CD4-positive, alpha-beta memory T cell (primary cell): ENCODE data around the gene GTF3C6. TPM values are rescaled to one million over a fixed set of nuclear protein-coding genes. Genes with fewer than 3 reads are reported as not detected.

ENCODE experiments used
- CTCF ChIA-PET: fragments of 350-600 bp; sonication (Branson Sonifier 250); formaldehyde crosslinking; loops from one replicate; lab custom pipeline; 2021; ENCODE audit warnings: inconsistent platforms; ENCODE audit not compliant: partially characterized antibody; lab: Charles Lee
- POLR2A ChIA-PET: fragments of 350-600 bp; sonication (Branson Sonifier 250); formaldehyde crosslinking; loops from one replicate; lab custom pipeline; 2021; ENCODE audit not compliant: partially characterized antibody; lab: Charles Lee
- DNase-seq, 5 donors: peaks; one replicate each; pipeline versions ENCODE4 v3.0.0 to v3.0.0-alpha.2; 2020 to 2022; ENCODE audit warnings: mixed read lengths in 1 of 5
- H3K27ac ChIP-seq: one replicate; pipeline ENCODE4 v1.7.0; 2013; ENCODE audit warnings: low read depth, low read length
- H3K27me3 ChIP-seq: 2 replicates; pipeline ENCODE4 v1.7.0; 2013; ENCODE audit warnings: mild to moderate bottlenecking, low read length, moderate library complexity; ENCODE audit not compliant: insufficient read depth
- H3K36me3 ChIP-seq: 2 replicates; pipeline ENCODE4 v1.7.0; 2013; ENCODE audit warnings: mild to moderate bottlenecking, low read length, moderate library complexity; ENCODE audit not compliant: insufficient read depth
- H3K4me1 ChIP-seq: 2 replicates; pipeline ENCODE4 v1.7.0; 2013; ENCODE audit warnings: mild to moderate bottlenecking, low read length, moderate library complexity; ENCODE audit not compliant: insufficient read depth
- H3K4me3 ChIP-seq, 2 donors: one replicate each; pipeline ENCODE4 v1.7.0; 2013; ENCODE audit warnings: low read length in 2 of 2, mild to moderate bottlenecking in 1 of 2
- H3K9me3 ChIP-seq, 2 donors: one replicate each; pipeline ENCODE4 v1.7.0; 2013; ENCODE audit warnings: low read length in 2 of 2, control low read depth in 1 of 2; ENCODE audit not compliant: control insufficient read depth in 1 of 2
- H3K27ac Mint-ChIP-seq, 7 donors: one replicate each; pipeline ENCODE4 v1.8.0; 2020 to 2021; ENCODE audit warnings: mixed read lengths in 7 of 7, mild to moderate bottlenecking in 6 of 7, inconsistent platforms in 3 of 7, moderate library complexity in 3 of 7
- H3K27me3 Mint-ChIP-seq, 2 donors: one replicate each; pipeline ENCODE4 v1.8.0; 2020 to 2021; ENCODE audit warnings: mixed read lengths in 2 of 2
- H3K36me3 Mint-ChIP-seq, 2 donors: one replicate each; pipeline ENCODE4 v1.8.0; 2020 to 2021; ENCODE audit warnings: mixed read lengths in 2 of 2, inconsistent platforms in 1 of 2, mild to moderate bottlenecking in 1 of 2
- H3K4me1 Mint-ChIP-seq, 4 donors: one replicate each; pipeline ENCODE4 v1.8.0; 2020 to 2021; ENCODE audit warnings: mixed read lengths in 4 of 4, mild to moderate bottlenecking in 1 of 4
- H3K4me3 Mint-ChIP-seq, 8 donors: one replicate each; pipeline ENCODE4 v1.8.0; 2020 to 2021; ENCODE audit warnings: mixed read lengths in 8 of 8, mild to moderate bottlenecking in 7 of 8, moderate library complexity in 6 of 8, inconsistent platforms in 3 of 8
- H3K9me3 Mint-ChIP-seq, 8 donors: one replicate each; pipeline ENCODE4 v1.8.0; 2020 to 2021; ENCODE audit warnings: mixed read lengths in 8 of 8, mild to moderate bottlenecking in 5 of 8, inconsistent platforms in 3 of 8, moderate library complexity in 1 of 8
- intact Hi-C: fragments of 100-400 bp; cut with micrococcal nuclease; formaldehyde crosslinking; loops from one replicate; pipeline ENCODE4 v1.15.1; 2023
- polyA plus RNA-seq, 2 donors: library from polyadenylated mRNA; unstranded; fragments of 300-500 nt; fragmentation: Illumina TruSeq; gene quantifications; one replicate each; pipeline ENCODE4 v1.2.3, GENCODE V29; 2021
- total RNA-seq, 2 experiments: library from RNA; stranded (reverse); gene quantifications; one replicate each; pipeline ENCODE4 v1.2.3, GENCODE V29; 2021

Gene GTF3C6
- total and polyA plus RNA-seq, 4 experiments from 2014 or later: 28.9 to 147 (median 74.4) TPM

DNA sequence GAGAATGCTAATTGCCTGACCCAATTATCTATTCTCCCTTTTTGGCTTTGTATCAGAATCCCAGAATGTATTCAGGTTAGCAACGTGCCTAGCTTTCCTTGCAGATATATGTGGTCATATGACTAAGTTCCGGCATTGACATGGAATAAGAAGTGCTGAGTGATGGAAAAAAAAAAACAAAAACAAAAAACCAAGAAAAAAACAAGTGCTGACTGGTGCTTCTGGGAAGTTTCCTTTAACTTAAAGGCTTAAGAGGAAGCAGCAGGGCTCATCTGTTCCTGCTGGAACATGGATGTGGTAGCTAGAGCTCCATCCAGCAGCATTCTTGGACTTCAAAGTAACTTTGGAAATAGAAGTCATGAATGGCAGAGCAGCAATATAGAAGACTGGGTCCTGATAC is 13.0 kb downstream of the GTF3C6 start:
- H3K9me3 ChIP-seq: no peaks in the 10 kb centered on the region
- ChIA-PET POLR2A (interaction anchor here (1.6 to 2.2 kb wide), 2 partner anchors 11 kb away, joined by 3 to 9 read pairs; partner anchors contain the start of gene RPF2), CTCF (interaction anchor here (1.0 to 1.6 kb wide), 3 partner anchors 17 to 293 kb away, joined by 3 to 7 read pairs (median 4); no protein-coding TSS in a partner anchor)
- H3K27ac Mint-ChIP-seq: peak overlapping the region in 1 of 7 donors; percentile 60
- no peak for DNase-seq
- H3K4me3 Mint-ChIP-seq: no peak overlapping the region
- intact Hi-C loops: no loop called here
- no peaks in the 10 kb centered on the region for H3K4me1 ChIP-seq
- no peaks in the 10 kb centered on the region for H3K9me3 Mint-ChIP-seq
- peaks cover 12 to 21% of the 10 kb centered on the region in 2 donors for H3K36me3 Mint-ChIP-seq
- no peaks in the 10 kb centered on the region for H3K4me1 Mint-ChIP-seq
- no peaks in the 10 kb centered on the region for H3K27me3 Mint-ChIP-seq
- no peak overlapping the region for H3K4me3 ChIP-seq
- no peaks in the 10 kb centered on the region for H3K27me3 ChIP-seq
- peaks cover 9% of the 10 kb centered on the region for H3K36me3 ChIP-seq
- no peak overlapping the region for H3K27ac ChIP-seq

DNA sequence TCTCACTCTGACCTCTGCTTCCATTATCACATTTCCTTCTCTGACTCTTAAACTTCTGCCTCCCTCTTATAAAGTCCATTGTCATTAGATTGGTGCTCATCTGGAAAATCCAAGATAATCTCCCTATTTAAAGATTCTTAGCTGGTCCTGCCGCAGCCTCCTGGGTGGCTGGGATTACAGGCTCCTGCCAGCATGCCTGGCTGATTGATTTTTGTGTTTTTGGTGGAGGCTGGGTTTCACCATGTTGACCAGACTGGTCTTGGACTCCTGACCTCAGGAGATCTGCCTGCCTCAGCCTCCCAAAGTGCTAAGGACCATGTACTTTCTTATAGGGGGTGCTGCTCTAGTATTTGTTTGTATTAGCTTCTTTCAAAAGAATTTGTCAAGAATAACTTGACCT is 18.1 kb downstream of the GTF3C6 start:
- no peak overlapping the region for H3K27ac Mint-ChIP-seq

DNA sequence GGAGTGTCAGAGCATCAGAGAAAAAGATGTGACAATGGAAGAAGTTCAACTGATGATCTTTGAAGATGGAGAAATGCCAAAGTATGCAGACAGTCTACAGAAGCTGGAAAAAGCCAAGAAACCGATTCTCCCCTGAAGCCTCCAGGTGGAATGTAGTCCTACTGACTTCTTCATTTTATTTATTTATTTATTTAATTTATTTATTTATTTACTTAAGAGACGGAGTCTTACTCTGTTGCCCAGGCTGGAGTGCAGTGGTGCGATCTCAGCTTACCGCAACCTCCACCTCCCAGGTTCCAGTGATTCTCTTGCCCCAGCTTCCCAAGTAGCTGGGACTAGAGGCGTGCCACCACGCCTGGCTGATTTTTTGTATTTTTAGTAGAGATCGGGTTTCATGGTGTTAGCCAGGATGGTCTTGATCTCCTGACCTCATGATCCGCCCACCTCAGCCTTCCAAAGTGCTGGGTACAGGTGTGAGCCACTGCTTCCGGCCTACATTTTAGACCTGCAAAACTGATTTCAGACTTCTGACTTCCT is 21.1 kb downstream of the GTF3C6 start:
- H3K27ac ChIP-seq: no peak overlapping the region
- intact Hi-C loops: loop anchor here (5.0 kb wide), 1 partner anchor 1537 kb away; the partner anchor contains the start of genes PPIL6 and SMPD2
- Mint-ChIP-seq H3K4me3 (peak overlapping the region in 4 of 8 donors; percentile 8 to 75 (median 32)), H3K27ac (peak overlapping the region in 5 of 7 donors; percentile 17 to 99 (median 63)), H3K27me3 (no peaks in the 10 kb centered on the region), H3K36me3 (peaks cover 7 to 18% of the 10 kb centered on the region in 2 donors), H3K9me3 (no peaks in the 10 kb centered on the region), H3K4me1 (peaks cover 25 to 43% (median 29%) of the 10 kb centered on the region in 4 donors)
- CTCF ChIA-PET: no interaction called here
- POLR2A ChIA-PET: interaction anchor here (1.0 to 4.8 kb wide), 4 partner anchors 15 to 165 kb away, joined by 3 to 73 read pairs (median 5); partner anchors contain the start of genes AMD1 and CDK19
- no peaks in the 10 kb centered on the region for H3K27me3 ChIP-seq
- no peak for DNase-seq
- H3K9me3 ChIP-seq: no peaks in the 10 kb centered on the region
- H3K4me3 ChIP-seq: no peak overlapping the region
- H3K36me3 ChIP-seq: no peaks in the 10 kb centered on the region
- peaks cover 17% of the 10 kb centered on the region for H3K4me1 ChIP-seq

More for the DNA sequence above, 18.1 kb downstream of the GTF3C6 start:
- ChIA-PET CTCF (interaction anchor here (0.9 to 1.3 kb wide), 2 partner anchors 18 to 27 kb away, joined by 3 read pairs; partner anchors contain the start of gene GTF3C6), POLR2A (interaction anchor here (0.8 to 1.4 kb wide), 2 partner anchors 18 to 102 kb away, joined by 4 to 6 read pairs; partner anchors contain the start of genes AMD1 and GTF3C6)
- H3K27me3 Mint-ChIP-seq: no peaks in the 10 kb centered on the region
- peaks cover 7 to 10% of the 10 kb centered on the region in 2 donors for H3K36me3 Mint-ChIP-seq
- H3K27ac ChIP-seq: no peak overlapping the region
- peaks cover 6% of the 10 kb centered on the region for H3K4me1 ChIP-seq
- no peaks in the 10 kb centered on the region for H3K9me3 ChIP-seq
- no peak overlapping the region for H3K4me3 Mint-ChIP-seq
- no peaks in the 10 kb centered on the region for H3K36me3 ChIP-seq
- intact Hi-C loops: no loop called here
- DNase-seq: no peak
- peaks cover 12 to 19% (median 14%) of the 10 kb centered on the region in 4 donors for H3K4me1 Mint-ChIP-seq
- no peak overlapping the region for H3K4me3 ChIP-seq
- H3K9me3 Mint-ChIP-seq: no peaks in the 10 kb centered on the region
- no peaks in the 10 kb centered on the region for H3K27me3 ChIP-seq

DNA sequence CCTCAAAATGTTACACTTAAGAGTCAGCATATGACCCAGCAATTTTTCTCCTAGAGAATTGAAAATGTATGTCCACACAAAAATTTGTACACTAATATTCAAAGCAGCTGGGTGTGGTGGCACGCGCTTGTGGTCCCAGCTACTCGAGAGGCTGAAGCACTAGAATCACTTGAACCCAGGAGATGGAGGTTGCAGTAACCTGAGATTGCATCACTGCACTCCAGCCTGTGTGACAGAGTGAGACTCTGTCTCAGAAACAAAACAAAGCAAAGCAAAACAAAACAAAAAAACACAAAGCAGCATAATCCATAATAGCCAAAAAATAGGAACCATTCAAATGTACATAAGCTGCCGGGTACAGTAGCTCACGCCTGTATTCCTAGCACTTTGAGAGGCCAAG is 21.7 kb downstream of the GTF3C6 start:
- no peaks in the 10 kb centered on the region for H3K9me3 Mint-ChIP-seq
- no peaks in the 10 kb centered on the region for H3K27me3 Mint-ChIP-seq
- Histone ChIP-seq H3K27me3 (no peaks in the 10 kb centered on the region), H3K27ac (no peak overlapping the region), H3K4me1 (peaks cover 17% of the 10 kb centered on the region), H3K36me3 (no peaks in the 10 kb centered on the region), H3K9me3 (no peaks in the 10 kb centered on the region), H3K4me3 (no peak overlapping the region)
- H3K4me3 Mint-ChIP-seq: peak overlapping the region; percentile 52 to 99 (median 96)
- peak overlapping the region in 4 of 7 donors; percentile 19 to 100 (median 78) for H3K27ac Mint-ChIP-seq
- peaks cover 8 to 18% of the 10 kb centered on the region in 2 donors for H3K36me3 Mint-ChIP-seq
- no peak for DNase-seq
- ChIA-PET POLR2A (interaction anchor here (0.8 to 4.8 kb wide), 5 partner anchors 15 to 842 kb away, joined by 3 to 73 read pairs (median 3); partner anchors contain the start of genes AMD1 and CDK19), CTCF (no interaction called here)
- intact Hi-C loops: loop anchor here (5.0 kb wide), 1 partner anchor 1538 kb away; the partner anchor contains the start of genes PPIL6 and SMPD2
- H3K4me1 Mint-ChIP-seq: peaks cover 25 to 43% (median 29%) of the 10 kb centered on the region in 4 donors

DNA sequence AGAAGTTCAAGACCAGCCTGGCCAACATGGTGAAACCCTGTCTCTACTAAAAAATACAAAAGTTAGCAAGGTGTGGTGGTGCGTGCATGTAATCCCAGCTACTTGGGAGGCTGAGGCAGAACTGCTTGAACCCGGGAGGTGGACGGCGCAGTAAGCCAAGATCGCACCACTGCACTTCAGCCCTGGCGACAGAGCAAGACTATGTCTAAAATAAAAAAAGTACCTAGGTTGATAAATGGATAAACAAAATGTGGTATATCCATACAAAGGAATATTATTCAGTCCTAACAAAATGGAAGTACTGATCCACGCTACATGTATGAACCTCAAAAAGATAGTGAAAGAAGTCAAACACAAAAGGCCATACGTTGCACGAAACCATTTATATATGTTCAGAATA is 22.1 kb downstream of the GTF3C6 start:
- DNase-seq: no peak
- Mint-ChIP-seq H3K27me3 (no peaks in the 10 kb centered on the region), H3K36me3 (peaks cover 11 to 20% of the 10 kb centered on the region in 2 donors), H3K27ac (peak overlapping the region; percentile 99 to 100 (median 100)), H3K4me3 (peak overlapping the region; percentile 93 to 99 (median 98)), H3K4me1 (peaks cover 25 to 43% (median 29%) of the 10 kb centered on the region in 4 donors), H3K9me3 (no peaks in the 10 kb centered on the region)
- intact Hi-C loops: loop anchor here (1.0 to 5.0 kb wide), 6 partner anchors 22 to 1538 kb away; partner anchors contain the start of genes AMD1, CDC40, GTF3C6 and PPIL6
- Histone ChIP-seq H3K36me3 (no peaks in the 10 kb centered on the region), H3K4me1 (peaks cover 17% of the 10 kb centered on the region), H3K27ac (no peak overlapping the region), H3K9me3 (no peaks in the 10 kb centered on the region), H3K4me3 (peak overlapping the region in 1 of 2 donors; percentile 95), H3K27me3 (no peaks in the 10 kb centered on the region)
- POLR2A ChIA-PET: interaction anchor here (0.8 to 4.8 kb wide), 4 partner anchors 21 to 842 kb away, joined by 3 to 73 read pairs (median 5); partner anchors contain the start of genes AMD1 and CDK19
- CTCF ChIA-PET: no interaction called here

DNA sequence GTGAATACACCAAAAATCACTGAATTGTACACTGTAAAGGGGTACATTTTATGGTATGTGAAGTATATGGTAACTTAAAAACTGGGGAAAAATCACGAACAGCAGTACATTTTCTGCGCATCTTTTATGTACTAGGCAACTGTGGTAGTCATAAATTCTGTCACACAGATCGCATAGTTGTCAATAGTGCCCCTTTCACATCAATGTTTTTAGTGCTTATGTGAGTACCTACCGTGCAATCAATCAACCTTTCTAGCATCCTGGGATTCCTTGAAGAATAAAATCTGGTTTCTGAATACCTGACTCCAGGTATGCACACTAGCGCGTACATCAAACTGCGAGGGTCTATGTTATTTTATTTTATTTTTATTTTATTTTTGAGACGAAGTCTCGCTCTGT is 22.7 kb downstream of the GTF3C6 start:
- peak in 2 of 5 donors; percentile 1 to 29 for DNase-seq
- H3K9me3 Mint-ChIP-seq: no peaks in the 10 kb centered on the region
- peak overlapping the region; percentile 20 to 95 for H3K4me3 ChIP-seq

More for the DNA sequence above, 22.7 kb downstream of the GTF3C6 start:
- intact Hi-C loops: loop anchor here (1.0 to 5.0 kb wide), 6 partner anchors 23 to 1539 kb away; partner anchors contain the start of genes AMD1, CDC40, GTF3C6 and PPIL6
- Histone ChIP-seq H3K27me3 (no peaks in the 10 kb centered on the region), H3K4me1 (peaks cover 17% of the 10 kb centered on the region), H3K9me3 (no peaks in the 10 kb centered on the region), H3K27ac (peak overlapping the region; percentile 86), H3K36me3 (peaks cover 5% of the 10 kb centered on the region)
- CTCF ChIA-PET: interaction anchor here (1.0 to 2.5 kb wide), 5 partner anchors 20 to 299 kb away, joined by 4 to 11 read pairs (median 5); partner anchors contain the start of genes AMD1 and GTF3C6
- Mint-ChIP-seq H3K4me3 (peak overlapping the region; percentile 93 to 99 (median 98)), H3K27ac (peak overlapping the region; percentile 99 to 100 (median 100)), H3K27me3 (no peaks in the 10 kb centered on the region), H3K36me3 (peaks cover 16 to 24% of the 10 kb centered on the region in 2 donors), H3K4me1 (peaks cover 28 to 49% (median 30%) of the 10 kb centered on the region in 4 donors)
- POLR2A ChIA-PET: interaction anchor here (0.7 to 4.8 kb wide), 12 partner anchors 9 to 801 kb away, joined by 3 to 73 read pairs (median 6); partner anchors contain the start of genes AMD1, CDC40, CDK19 and GTF3C6
